Measurements from ENCODE around the gene ZNF385C.

Gene ZNF385C

GRCh38 chr17:41982026-41982760, 116.1 kb downstream of the ZNF385C start:
- no peak for DNase-seq

- no peak for DNase-seq
Observed at GRCh38 chr17:41977991-41978390, 120.3 kb downstream of the ZNF385C start.

GRCh38 chr17:41976142-41976768, 122.0 kb downstream of the ZNF385C start:
- DNase-seq, result no peak
